Glomerular visceral epithelial cell (primary cell): ENCODE results near the gene CCT6B.
A peak's percentile ranks its signal among the peaks of the same experiment; 100 is the strongest.
"Not testable (repeated sequence)": the region's sequence is repeated elsewhere in the genome, so short reads cannot be mapped to it uniquely, and the experiment has no call there.

ENCODE experiments used
- DNase-seq: peaks from one replicate; pipeline ENCODE4 v3.0.0-alpha.2; 2016; ENCODE audit errors: extremely low spot score

Gene CCT6B

GRCh38 chr17:34980353-34980680 lies 19.1 kb upstream of the CCT6B start, which contains the start of gene LIG3:
Gene LIG3, plus strand, starts transcription at chr17:34980512. Its CDS starts 2,494 bp downstream, at chr17:34983006.
- DNase-seq, result peak; percentile 94

GRCh38 chr17:34979650-34980352 lies 18.5 kb upstream of the CCT6B start:
- DNase-seq, result no peak

GRCh38 chr17:34979153-34979552 lies 17.9 kb upstream of the CCT6B start:
- DNase-seq, result no peak

GRCh38 chr17:34974794-34975785 lies 13.8 kb upstream of the CCT6B start:
- DNase-seq, result no peak

GRCh38 chr17:34974179-34974578 lies 12.9 kb upstream of the CCT6B start:
- DNase-seq, result no peak

- no peak for DNase-seq
These were observed 2.8 kb downstream of the CCT6B start for GRCh38 chr17:34958438-34958837.

GRCh38 chr17:34950780-34951179 lies 10.5 kb downstream of the CCT6B start:
- not testable (repeated sequence) for DNase-seq

- DNase-seq, result no peak
These were observed 31.0 kb downstream of the CCT6B start for GRCh38 chr17:34930283-34930682.

GRCh38 chr17:34926661-34927060 lies 34.6 kb downstream of the CCT6B start:
- DNase-seq, result no peak

GRCh38 chr17:34920676-34921075 lies 40.6 kb downstream of the CCT6B start:
- DNase-seq, result no peak

GRCh38 chr17:34917381-34917780 lies 43.9 kb downstream of the CCT6B start:
- DNase-seq, result no peak

GRCh38 chr17:34916120-34916519 lies 45.1 kb downstream of the CCT6B start:
- no peak for DNase-seq

- no peak for DNase-seq
These were observed 48.3 kb downstream of the CCT6B start for GRCh38 chr17:34913001-34913400.

GRCh38 chr17:34909040-34909439 lies 52.2 kb downstream of the CCT6B start:
- DNase-seq, result no peak

GRCh38 chr17:34902831-34903547 lies 58.3 kb downstream of the CCT6B start:
- no peak for DNase-seq

- no peak for DNase-seq
These were observed 61.5 kb downstream of the CCT6B start for GRCh38 chr17:34899643-34900291.

- no peak for DNase-seq
These were observed 65.9 kb downstream of the CCT6B start for GRCh38 chr17:34895383-34895782.

- DNase-seq, result no peak
These were observed 66.3 kb downstream of the CCT6B start for GRCh38 chr17:34894964-34895363.

GRCh38 chr17:34892461-34893249 lies 68.6 kb downstream of the CCT6B start:
- DNase-seq, result no peak

- no peak for DNase-seq
These were observed 74.4 kb downstream of the CCT6B start for GRCh38 chr17:34886831-34887230.

GRCh38 chr17:34885076-34885475 lies 76.2 kb downstream of the CCT6B start:
- no peak for DNase-seq
